WTC11 (cell line): Measurements from ENCODE around the gene EGR4. TPM values are rescaled to one million over a fixed set of nuclear protein-coding genes. Genes with fewer than 3 reads are reported as not detected.

ENCODE experiments used
- ATAC-seq: fragments of 200-7000 bp; cut with Tn5 transposase; 2 replicates; pipeline ENCODE4 v1.10.0; 2021; ENCODE audit warnings: mild to moderate bottlenecking, moderate library complexity
- CTCF ChIA-PET: fragments of 300-600 bp; sonication (Branson Sonifier 250); formaldehyde crosslinking; loops from one replicate; lab custom pipeline; 2021; ENCODE audit warnings: antibody characterized with exemption; lab: Charles Lee
- POLR2A ChIA-PET: fragments of 350-600 bp; sonication (Branson Sonifier 250); formaldehyde crosslinking; loops from one replicate; lab custom pipeline; 2021; ENCODE audit warnings: antibody characterized with exemption; lab: Charles Lee
- DNase-seq: peaks from one replicate; pipeline ENCODE4 v3.0.0; 2021; ENCODE audit warnings: low spot score
- H3K27ac Mint-ChIP-seq: 2 replicates; pipeline ENCODE4 v1.8.0; 2021; ENCODE audit warnings: mixed read lengths
- H3K27me3 Mint-ChIP-seq: 2 replicates; pipeline ENCODE4 v1.8.0; 2021; ENCODE audit warnings: low read depth, mild to moderate bottlenecking, moderate library complexity, mixed read lengths
- H3K36me3 Mint-ChIP-seq: 2 replicates; pipeline ENCODE4 v1.8.0; 2021; ENCODE audit warnings: mixed read lengths
- H3K4me1 Mint-ChIP-seq: 2 replicates; pipeline ENCODE4 v1.8.0; 2022; ENCODE audit warnings: mixed read lengths
- H3K4me3 Mint-ChIP-seq: 2 replicates; pipeline ENCODE4 v1.8.0; 2021; ENCODE audit warnings: mild to moderate bottlenecking, moderate library complexity, mixed read lengths
- H3K9me3 Mint-ChIP-seq: 2 replicates; pipeline ENCODE4 v1.8.0; 2021; ENCODE audit warnings: mixed read lengths
- EMX1 ChIP-seq: fragments of 250-450 bp; sonication (Bioruptor Pico); IDR thresholded peaks from 2 replicates; pipeline ENCODE4 v1.8.0; 2021; ENCODE audit warnings: mild to moderate bottlenecking
- GRHL2 ChIP-seq: fragments of 250-450 bp; sonication (Bioruptor Pico); IDR thresholded peaks from 2 replicates; pipeline ENCODE4 v1.8.0; 2022; ENCODE audit warnings: mild to moderate bottlenecking, moderate library complexity; ENCODE audit not compliant: insufficient replicate concordance, severe bottlenecking
- GTF2I ChIP-seq: fragments of 250-450 bp; sonication (Bioruptor Pico); conservative IDR thresholded peaks from 2 replicates; pipeline ENCODE4 v1.4.0; 2021; ENCODE audit warnings: mild to moderate bottlenecking
- HMGA2 ChIP-seq: fragments of 250-450 bp; sonication (Bioruptor Pico); IDR thresholded peaks from 2 replicates; pipeline ENCODE4 v1.4.0; 2021; ENCODE audit warnings: mild to moderate bottlenecking, moderate library complexity
- IRF2 ChIP-seq: sonication (generic); formaldehyde crosslinking; IDR thresholded peaks from 2 replicates; pipeline ENCODE4 v1.8.0; 2022; ENCODE audit warnings: low read depth, missing genetic modification reagents, borderline replicate concordance
- JUN ChIP-seq: sonication (generic); formaldehyde crosslinking; IDR thresholded peaks from 2 replicates; pipeline ENCODE4 v1.8.0; 2023; ENCODE audit warnings: mild to moderate bottlenecking, missing genetic modification reagents
- KAT7 ChIP-seq: sonication (generic); formaldehyde crosslinking; IDR thresholded peaks from 2 replicates; pipeline ENCODE4 v1.8.1; 2023; ENCODE audit warnings: missing genetic modification reagents, mild to moderate bottlenecking, borderline replicate concordance
- OVOL2 ChIP-seq: fragments of 250-450 bp; sonication (Bioruptor Pico); IDR thresholded peaks from 2 replicates; pipeline ENCODE4 v1.9.0; 2021; ENCODE audit warnings: mild to moderate bottlenecking, borderline replicate concordance
- SOX15 ChIP-seq: fragments of 250-450 bp; sonication (Bioruptor Pico); IDR thresholded peaks from 2 replicates; pipeline ENCODE4 v1.9.0; 2021; ENCODE audit warnings: mild to moderate bottlenecking
- TP53 ChIP-seq: sonication (generic); formaldehyde crosslinking; IDR thresholded peaks from 2 replicates; pipeline ENCODE4 v1.8.1; 2023; ENCODE audit warnings: mild to moderate bottlenecking, missing genetic modification reagents
- ZNF121 ChIP-seq: sonication (generic); formaldehyde crosslinking; IDR thresholded peaks from 2 replicates; pipeline ENCODE4 v1.8.0; 2023; ENCODE audit warnings: missing genetic modification reagents
- ZNF317 ChIP-seq: sonication (generic); formaldehyde crosslinking; IDR thresholded peaks from 2 replicates; pipeline ENCODE4 v1.8.1; 2023; ENCODE audit warnings: low read depth, mild to moderate bottlenecking, moderate library complexity, missing genetic modification reagents, borderline replicate concordance
- total RNA-seq: library from RNA; stranded (reverse); gene quantifications from 3 replicates; pipeline ENCODE4 v1.2.3, GENCODE V29; 2021
- TF ChIP-seq, protein P1 (sequence below): sonication (generic); formaldehyde crosslinking; IDR thresholded peaks from 2 replicates; pipeline ENCODE4 v1.8.0; 2022; ENCODE audit warnings: missing genetic modification reagents
- TF ChIP-seq, protein P2 (sequence below): fragments of 250-450 bp; sonication (Bioruptor Pico); conservative IDR thresholded peaks from 2 replicates; pipeline ENCODE4 v1.9.0; 2021; ENCODE audit warnings: mild to moderate bottlenecking
- TF ChIP-seq, protein P3 (sequence below): sonication (generic); formaldehyde crosslinking; IDR thresholded peaks from 2 replicates; pipeline ENCODE4 v1.8.1; 2023; ENCODE audit warnings: mild to moderate bottlenecking, missing genetic modification reagents
- TF ChIP-seq, protein P4 (sequence below): sonication (generic); formaldehyde crosslinking; IDR thresholded peaks from 2 replicates; pipeline ENCODE4 v1.8.1; 2022; ENCODE audit warnings: mild to moderate bottlenecking, missing genetic modification reagents, moderate library complexity, borderline replicate concordance
- TF ChIP-seq, protein P5 (sequence below): sonication (generic); formaldehyde crosslinking; IDR thresholded peaks from 2 replicates; pipeline ENCODE4 v1.8.1; 2023; ENCODE audit warnings: mild to moderate bottlenecking, missing genetic modification reagents
- TF ChIP-seq, protein P6 (sequence below): sonication (generic); formaldehyde crosslinking; IDR thresholded peaks from 2 replicates; pipeline ENCODE4 v1.8.1; 2023; ENCODE audit warnings: mild to moderate bottlenecking, missing genetic modification reagents, moderate library complexity
- TF ChIP-seq, protein P7 (sequence below): sonication (generic); formaldehyde crosslinking; conservative IDR thresholded peaks from 2 replicates; pipeline ENCODE4 v1.8.1; 2022; ENCODE audit warnings: mild to moderate bottlenecking, missing genetic modification reagents
- TF ChIP-seq, protein P8 (sequence below): sonication (generic); formaldehyde crosslinking; IDR thresholded peaks from 2 replicates; pipeline ENCODE4 v1.8.0; 2022; ENCODE audit warnings: mild to moderate bottlenecking, missing genetic modification reagents

The EGR4 gene
- total RNA-seq, 1 experiment from 2014 or later = 0.13 TPM

DNA sequence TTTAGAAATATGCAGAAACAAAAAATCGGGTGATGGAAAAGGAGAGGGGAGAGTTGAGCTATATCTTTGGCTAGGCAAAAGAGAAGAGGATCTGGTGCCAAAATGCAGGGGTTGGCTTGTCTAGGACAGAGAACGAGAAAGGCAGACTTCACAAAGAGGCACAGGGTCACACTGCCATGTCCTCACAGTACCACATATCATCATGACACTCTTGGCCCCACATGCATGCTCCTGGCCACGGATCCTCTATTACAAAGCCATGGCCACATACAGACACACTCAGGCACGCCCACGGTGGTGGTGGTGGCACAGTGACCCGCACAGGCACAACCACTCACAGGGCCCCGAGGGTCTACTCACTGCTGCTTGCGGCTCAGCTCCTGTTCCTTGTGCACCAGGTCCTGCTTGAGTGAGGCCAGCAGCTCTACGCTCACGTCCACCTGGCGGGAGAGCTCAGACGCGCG lies 24.9 kb downstream of the EGR4 start (continued):
- TF ChIP-seq, protein P1, sequence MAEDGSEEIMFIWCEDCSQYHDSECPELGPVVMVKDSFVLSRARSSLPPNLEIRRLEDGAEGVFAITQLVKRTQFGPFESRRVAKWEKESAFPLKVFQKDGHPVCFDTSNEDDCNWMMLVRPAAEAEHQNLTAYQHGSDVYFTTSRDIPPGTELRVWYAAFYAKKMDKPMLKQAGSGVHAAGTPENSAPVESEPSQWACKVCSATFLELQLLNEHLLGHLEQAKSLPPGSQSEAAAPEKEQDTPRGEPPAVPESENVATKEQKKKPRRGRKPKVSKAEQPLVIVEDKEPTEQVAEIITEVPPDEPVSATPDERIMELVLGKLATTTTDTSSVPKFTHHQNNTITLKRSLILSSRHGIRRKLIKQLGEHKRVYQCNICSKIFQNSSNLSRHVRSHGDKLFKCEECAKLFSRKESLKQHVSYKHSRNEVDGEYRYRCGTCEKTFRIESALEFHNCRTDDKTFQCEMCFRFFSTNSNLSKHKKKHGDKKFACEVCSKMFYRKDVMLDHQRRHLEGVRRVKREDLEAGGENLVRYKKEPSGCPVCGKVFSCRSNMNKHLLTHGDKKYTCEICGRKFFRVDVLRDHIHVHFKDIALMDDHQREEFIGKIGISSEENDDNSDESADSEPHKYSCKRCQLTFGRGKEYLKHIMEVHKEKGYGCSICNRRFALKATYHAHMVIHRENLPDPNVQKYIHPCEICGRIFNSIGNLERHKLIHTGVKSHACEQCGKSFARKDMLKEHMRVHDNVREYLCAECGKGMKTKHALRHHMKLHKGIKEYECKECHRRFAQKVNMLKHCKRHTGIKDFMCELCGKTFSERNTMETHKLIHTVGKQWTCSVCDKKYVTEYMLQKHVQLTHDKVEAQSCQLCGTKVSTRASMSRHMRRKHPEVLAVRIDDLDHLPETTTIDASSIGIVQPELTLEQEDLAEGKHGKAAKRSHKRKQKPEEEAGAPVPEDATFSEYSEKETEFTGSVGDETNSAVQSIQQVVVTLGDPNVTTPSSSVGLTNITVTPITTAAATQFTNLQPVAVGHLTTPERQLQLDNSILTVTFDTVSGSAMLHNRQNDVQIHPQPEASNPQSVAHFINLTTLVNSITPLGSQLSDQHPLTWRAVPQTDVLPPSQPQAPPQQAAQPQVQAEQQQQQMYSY (CRISPR knock-in tag) = no peak
- no peak for TF ChIP-seq OVOL2 (CRISPR knock-in tag)

DNA sequence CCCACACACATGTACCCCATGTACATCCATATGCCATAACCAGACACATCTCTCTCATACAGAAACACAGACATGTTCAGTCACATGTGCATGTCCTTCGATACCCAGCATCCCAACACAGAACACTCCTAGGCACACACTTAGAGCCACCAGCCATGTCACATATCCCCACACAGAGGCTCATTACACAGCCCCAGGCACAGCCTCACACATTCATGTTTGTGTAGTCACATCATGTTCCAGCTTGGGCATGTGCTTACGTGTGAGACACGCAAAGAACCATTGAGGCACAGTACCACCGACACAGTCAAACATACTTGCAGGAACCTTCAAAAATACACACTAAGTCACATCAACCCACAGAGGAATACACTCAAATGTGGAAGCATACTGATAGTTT lies 26.3 kb downstream of the EGR4 start:
- Mint-ChIP-seq H3K27ac (no peak overlapping the region), H3K27me3 (peaks cover 36% of the 10 kb centered on the region), H3K36me3 (no peaks in the 10 kb centered on the region), H3K4me1 (peaks cover 14% of the 10 kb centered on the region), H3K9me3 (no peaks in the 10 kb centered on the region), H3K4me3 (no peak overlapping the region)
- CTCF ChIA-PET = no interaction called here
- POLR2A ChIA-PET = no interaction called here
- no peak for ATAC-seq
- no peak for DNase-seq
- no peak for TF ChIP-seq ZNF317 (CRISPR knock-in tag)
- TF ChIP-seq SOX15 (CRISPR knock-in tag) = no peak
- TF ChIP-seq GRHL2 (CRISPR knock-in tag) = no peak
- TF ChIP-seq, protein P2, sequence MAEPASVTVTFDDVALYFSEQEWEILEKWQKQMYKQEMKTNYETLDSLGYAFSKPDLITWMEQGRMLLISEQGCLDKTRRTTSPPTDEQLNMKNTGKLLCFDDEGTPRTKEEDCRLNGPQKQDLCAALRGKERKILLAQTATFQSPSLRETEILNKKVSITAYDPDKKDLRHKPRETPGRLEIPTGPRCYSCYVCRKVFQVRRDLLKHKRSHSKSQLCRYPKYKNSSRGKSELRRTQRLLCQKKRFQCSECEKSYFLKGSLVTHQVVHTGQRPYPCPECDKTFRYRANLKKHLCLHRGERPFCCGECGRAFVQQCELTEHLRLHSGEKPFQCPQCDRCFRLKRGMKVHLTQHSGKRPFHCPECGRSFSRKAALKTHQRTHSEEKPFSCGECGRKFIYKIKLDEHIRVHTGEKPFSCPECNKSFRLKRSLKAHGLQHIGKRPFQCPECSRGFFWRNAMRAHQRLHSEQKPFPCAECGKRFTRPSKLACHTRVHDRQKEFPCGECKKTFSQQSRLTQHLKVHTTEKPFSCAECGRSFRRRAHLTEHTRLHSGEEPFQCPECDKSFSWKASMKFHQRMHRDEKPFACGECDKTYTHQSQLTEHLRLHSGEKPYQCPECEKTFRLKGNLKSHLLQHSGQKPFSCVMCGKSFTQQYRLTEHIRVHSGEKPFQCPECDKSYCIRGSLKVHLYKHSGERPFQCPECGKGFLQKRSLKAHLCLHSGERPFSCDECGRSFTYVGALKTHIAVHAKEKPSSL (CRISPR knock-in tag) = no peak
- TF ChIP-seq JUN (CRISPR knock-in tag) = no peak
- TF ChIP-seq, protein P3, sequence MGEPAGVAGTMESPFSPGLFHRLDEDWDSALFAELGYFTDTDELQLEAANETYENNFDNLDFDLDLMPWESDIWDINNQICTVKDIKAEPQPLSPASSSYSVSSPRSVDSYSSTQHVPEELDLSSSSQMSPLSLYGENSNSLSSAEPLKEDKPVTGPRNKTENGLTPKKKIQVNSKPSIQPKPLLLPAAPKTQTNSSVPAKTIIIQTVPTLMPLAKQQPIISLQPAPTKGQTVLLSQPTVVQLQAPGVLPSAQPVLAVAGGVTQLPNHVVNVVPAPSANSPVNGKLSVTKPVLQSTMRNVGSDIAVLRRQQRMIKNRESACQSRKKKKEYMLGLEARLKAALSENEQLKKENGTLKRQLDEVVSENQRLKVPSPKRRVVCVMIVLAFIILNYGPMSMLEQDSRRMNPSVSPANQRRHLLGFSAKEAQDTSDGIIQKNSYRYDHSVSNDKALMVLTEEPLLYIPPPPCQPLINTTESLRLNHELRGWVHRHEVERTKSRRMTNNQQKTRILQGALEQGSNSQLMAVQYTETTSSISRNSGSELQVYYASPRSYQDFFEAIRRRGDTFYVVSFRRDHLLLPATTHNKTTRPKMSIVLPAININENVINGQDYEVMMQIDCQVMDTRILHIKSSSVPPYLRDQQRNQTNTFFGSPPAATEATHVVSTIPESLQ = no peak
- TF ChIP-seq, protein P4, sequence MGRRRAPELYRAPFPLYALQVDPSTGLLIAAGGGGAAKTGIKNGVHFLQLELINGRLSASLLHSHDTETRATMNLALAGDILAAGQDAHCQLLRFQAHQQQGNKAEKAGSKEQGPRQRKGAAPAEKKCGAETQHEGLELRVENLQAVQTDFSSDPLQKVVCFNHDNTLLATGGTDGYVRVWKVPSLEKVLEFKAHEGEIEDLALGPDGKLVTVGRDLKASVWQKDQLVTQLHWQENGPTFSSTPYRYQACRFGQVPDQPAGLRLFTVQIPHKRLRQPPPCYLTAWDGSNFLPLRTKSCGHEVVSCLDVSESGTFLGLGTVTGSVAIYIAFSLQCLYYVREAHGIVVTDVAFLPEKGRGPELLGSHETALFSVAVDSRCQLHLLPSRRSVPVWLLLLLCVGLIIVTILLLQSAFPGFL (CRISPR knock-in tag) = no peak
- TF ChIP-seq, protein P5, sequence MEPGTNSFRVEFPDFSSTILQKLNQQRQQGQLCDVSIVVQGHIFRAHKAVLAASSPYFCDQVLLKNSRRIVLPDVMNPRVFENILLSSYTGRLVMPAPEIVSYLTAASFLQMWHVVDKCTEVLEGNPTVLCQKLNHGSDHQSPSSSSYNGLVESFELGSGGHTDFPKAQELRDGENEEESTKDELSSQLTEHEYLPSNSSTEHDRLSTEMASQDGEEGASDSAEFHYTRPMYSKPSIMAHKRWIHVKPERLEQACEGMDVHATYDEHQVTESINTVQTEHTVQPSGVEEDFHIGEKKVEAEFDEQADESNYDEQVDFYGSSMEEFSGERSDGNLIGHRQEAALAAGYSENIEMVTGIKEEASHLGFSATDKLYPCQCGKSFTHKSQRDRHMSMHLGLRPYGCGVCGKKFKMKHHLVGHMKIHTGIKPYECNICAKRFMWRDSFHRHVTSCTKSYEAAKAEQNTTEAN (CRISPR knock-in tag) = no peak
- TF ChIP-seq, protein P6, sequence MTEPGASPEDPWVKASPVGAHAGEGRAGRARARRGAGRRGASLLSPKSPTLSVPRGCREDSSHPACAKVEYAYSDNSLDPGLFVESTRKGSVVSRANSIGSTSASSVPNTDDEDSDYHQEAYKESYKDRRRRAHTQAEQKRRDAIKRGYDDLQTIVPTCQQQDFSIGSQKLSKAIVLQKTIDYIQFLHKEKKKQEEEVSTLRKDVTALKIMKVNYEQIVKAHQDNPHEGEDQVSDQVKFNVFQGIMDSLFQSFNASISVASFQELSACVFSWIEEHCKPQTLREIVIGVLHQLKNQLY (CRISPR knock-in tag) = no peak
- TF ChIP-seq ZNF121 (CRISPR knock-in tag) = no peak
- no peak for TF ChIP-seq EMX1 (CRISPR knock-in tag)
- TF ChIP-seq, protein P7, sequence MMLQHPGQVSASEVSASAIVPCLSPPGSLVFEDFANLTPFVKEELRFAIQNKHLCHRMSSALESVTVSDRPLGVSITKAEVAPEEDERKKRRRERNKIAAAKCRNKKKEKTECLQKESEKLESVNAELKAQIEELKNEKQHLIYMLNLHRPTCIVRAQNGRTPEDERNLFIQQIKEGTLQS (CRISPR knock-in tag) = no peak
- TF ChIP-seq KAT7 (CRISPR knock-in tag) = no peak
- no peak for TF ChIP-seq TP53 (CRISPR knock-in tag)
- TF ChIP-seq, protein P8, sequence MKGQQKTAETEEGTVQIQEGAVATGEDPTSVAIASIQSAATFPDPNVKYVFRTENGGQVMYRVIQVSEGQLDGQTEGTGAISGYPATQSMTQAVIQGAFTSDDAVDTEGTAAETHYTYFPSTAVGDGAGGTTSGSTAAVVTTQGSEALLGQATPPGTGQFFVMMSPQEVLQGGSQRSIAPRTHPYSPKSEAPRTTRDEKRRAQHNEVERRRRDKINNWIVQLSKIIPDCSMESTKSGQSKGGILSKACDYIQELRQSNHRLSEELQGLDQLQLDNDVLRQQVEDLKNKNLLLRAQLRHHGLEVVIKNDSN (CRISPR knock-in tag) = no peak
- TF ChIP-seq GTF2I = no peak
- TF ChIP-seq, protein P1 (CRISPR knock-in tag) = no peak
- no peak for TF ChIP-seq HMGA2 (CRISPR knock-in tag)
- TF ChIP-seq IRF2 (CRISPR knock-in tag) = no peak
